Measurements from ENCODE around the gene C1orf21. TPM values are rescaled to one million over a fixed set of nuclear protein-coding genes. Genes with fewer than 3 reads are reported as not detected.

Gene C1orf21
- total RNA-seq, 1 donor from 2014 or later, result 0.09 TPM

GRCh38 chr1:184545601-184546000 lies 158.8 kb downstream of the C1orf21 start:
- Mint-ChIP-seq H3K4me3 (no peak overlapping the region), H3K4me1 (no peaks in the 10 kb centered on the region), H3K9me3 (no peaks in the 10 kb centered on the region), H3K27ac (no peak overlapping the region), H3K36me3 (ENCODE audit: low read depth) (no peaks in the 10 kb centered on the region), H3K27me3 (no peaks in the 10 kb centered on the region)
- TF ChIP-seq CTCF (IDR thresholded peaks at IDR 0.05), result no peak
- ChIA-PET POLR2A (no interaction called here), CTCF (no interaction called here)
- DNase-seq (no peak), ATAC-seq (ENCODE audit: low read depth) (no peak)
- intact Hi-C loops (cut with micrococcal nuclease), result no loop called here

- no peak overlapping the region for H3K27ac Mint-ChIP-seq
- intact Hi-C loops (cut with micrococcal nuclease), result no loop called here
- no peaks in the 10 kb centered on the region for H3K9me3 Mint-ChIP-seq
- ATAC-seq (ENCODE audit: low read depth) (no peak), DNase-seq (no peak)
- no peak overlapping the region for H3K4me3 Mint-ChIP-seq
- no peaks in the 10 kb centered on the region for H3K36me3 Mint-ChIP-seq (ENCODE audit: low read depth)
- POLR2A ChIA-PET, result no interaction called here
- H3K4me1 Mint-ChIP-seq, result no peaks in the 10 kb centered on the region
- TF ChIP-seq CTCF (IDR thresholded peaks at IDR 0.05), result no peak
- CTCF ChIA-PET, result no interaction called here
- H3K27me3 Mint-ChIP-seq, result no peaks in the 10 kb centered on the region
Observed at GRCh38 chr1:184552446-184552845, 165.6 kb downstream of the C1orf21 start.

- POLR2A ChIA-PET, result no interaction called here
- TF ChIP-seq CTCF (IDR thresholded peaks at IDR 0.05), result no peak
- Mint-ChIP-seq H3K27ac (no peak overlapping the region), H3K4me1 (no peaks in the 10 kb centered on the region), H3K36me3 (ENCODE audit: low read depth) (no peaks in the 10 kb centered on the region), H3K4me3 (no peak overlapping the region), H3K27me3 (no peaks in the 10 kb centered on the region), H3K9me3 (no peaks in the 10 kb centered on the region)
- DNase-seq, result no peak
- CTCF ChIA-PET, result no interaction called here
- no peak for ATAC-seq (ENCODE audit: low read depth)
- intact Hi-C loops (cut with micrococcal nuclease), result no loop called here
Observed at GRCh38 chr1:184553845-184554244, 167.0 kb downstream of the C1orf21 start.

GRCh38 chr1:184555665-184556641 lies 169.1 kb downstream of the C1orf21 start:
- TF ChIP-seq CTCF (IDR thresholded peaks at IDR 0.05), result no peak
- no peaks in the 10 kb centered on the region for H3K9me3 Mint-ChIP-seq
- CTCF ChIA-PET, result no interaction called here
- POLR2A ChIA-PET, result no interaction called here
- no peak overlapping the region for H3K27ac Mint-ChIP-seq
- no peaks in the 10 kb centered on the region for H3K27me3 Mint-ChIP-seq
- no peak for DNase-seq
- H3K36me3 Mint-ChIP-seq (ENCODE audit: low read depth), result no peaks in the 10 kb centered on the region
- H3K4me3 Mint-ChIP-seq, result no peak overlapping the region
- ATAC-seq (ENCODE audit: low read depth), result no peak
- intact Hi-C loops (cut with micrococcal nuclease), result no loop called here
- H3K4me1 Mint-ChIP-seq, result no peaks in the 10 kb centered on the region

- CTCF ChIA-PET, result no interaction called here
- no peak overlapping the region for H3K27ac Mint-ChIP-seq
- intact Hi-C loops (cut with micrococcal nuclease), result no loop called here
- H3K4me1 Mint-ChIP-seq, result no peaks in the 10 kb centered on the region
- DNase-seq (no peak), ATAC-seq (ENCODE audit: low read depth) (no peak)
- H3K9me3 Mint-ChIP-seq, result no peaks in the 10 kb centered on the region
- H3K27me3 Mint-ChIP-seq, result no peaks in the 10 kb centered on the region
- POLR2A ChIA-PET, result no interaction called here
- no peak for TF ChIP-seq CTCF (IDR thresholded peaks at IDR 0.05)
- no peak overlapping the region for H3K4me3 Mint-ChIP-seq
- no peaks in the 10 kb centered on the region for H3K36me3 Mint-ChIP-seq (ENCODE audit: low read depth)
Observed at GRCh38 chr1:184556665-184557064, 169.8 kb downstream of the C1orf21 start.
